ENCODE measurements around the gene ST3GAL5. TPM values are rescaled to one million over a fixed set of nuclear protein-coding genes. Genes with fewer than 3 reads are reported as not detected.

Gene ST3GAL5
- polyA plus RNA-seq, 1 of the 3 experiments (the other 2 are of a cell fraction), result 37.6 TPM

DNA sequence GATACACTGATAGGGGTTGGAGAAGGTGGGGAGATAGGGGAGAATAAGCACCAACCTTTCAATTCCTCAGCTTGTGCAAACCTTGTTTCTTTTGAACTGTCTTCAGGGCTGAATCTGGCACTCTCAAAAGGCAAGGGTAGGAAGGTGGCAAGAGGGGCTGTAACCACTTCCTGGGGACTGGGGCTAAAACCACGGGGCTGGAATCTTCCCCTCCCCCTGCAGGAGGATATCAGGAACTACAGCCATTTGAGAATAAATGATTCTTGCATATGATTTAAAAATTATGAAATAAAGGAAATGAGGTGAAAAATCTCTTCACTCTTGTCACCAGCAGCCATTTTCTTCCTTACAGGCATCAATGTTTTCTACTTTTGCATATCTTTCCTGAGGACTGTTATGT, 84.2 kb downstream of the ST3GAL5 start:
- POLR2A ChIA-PET, result no interaction called here
- no peaks in the 10 kb centered on the region for H3K9me3 ChIP-seq
- H4K20me1 ChIP-seq (ENCODE audit: insufficient read depth), result no peaks in the 10 kb centered on the region
- peak; percentile 54 for TF ChIP-seq RAD21 (IDR thresholded peaks at IDR 0.05; ENCODE audit: low read length)
- TF ChIP-seq YY1 (IDR thresholded peaks at IDR 0.05; ENCODE audit: low read depth), result no peak
- peak; percentile 52 for TF ChIP-seq SMC3 (IDR thresholded peaks at IDR 0.05; ENCODE audit: low read depth, low read length)
- TF ChIP-seq, protein P1, sequence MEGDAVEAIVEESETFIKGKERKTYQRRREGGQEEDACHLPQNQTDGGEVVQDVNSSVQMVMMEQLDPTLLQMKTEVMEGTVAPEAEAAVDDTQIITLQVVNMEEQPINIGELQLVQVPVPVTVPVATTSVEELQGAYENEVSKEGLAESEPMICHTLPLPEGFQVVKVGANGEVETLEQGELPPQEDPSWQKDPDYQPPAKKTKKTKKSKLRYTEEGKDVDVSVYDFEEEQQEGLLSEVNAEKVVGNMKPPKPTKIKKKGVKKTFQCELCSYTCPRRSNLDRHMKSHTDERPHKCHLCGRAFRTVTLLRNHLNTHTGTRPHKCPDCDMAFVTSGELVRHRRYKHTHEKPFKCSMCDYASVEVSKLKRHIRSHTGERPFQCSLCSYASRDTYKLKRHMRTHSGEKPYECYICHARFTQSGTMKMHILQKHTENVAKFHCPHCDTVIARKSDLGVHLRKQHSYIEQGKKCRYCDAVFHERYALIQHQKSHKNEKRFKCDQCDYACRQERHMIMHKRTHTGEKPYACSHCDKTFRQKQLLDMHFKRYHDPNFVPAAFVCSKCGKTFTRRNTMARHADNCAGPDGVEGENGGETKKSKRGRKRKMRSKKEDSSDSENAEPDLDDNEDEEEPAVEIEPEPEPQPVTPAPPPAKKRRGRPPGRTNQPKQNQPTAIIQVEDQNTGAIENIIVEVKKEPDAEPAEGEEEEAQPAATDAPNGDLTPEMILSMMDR (IDR thresholded peaks at IDR 0.05), result peak; percentile 62
- H3K79me2 ChIP-seq (ENCODE audit: insufficient read depth), result no peaks in the 10 kb centered on the region
- peaks cover 2 to 5% of the 10 kb centered on the region in 2 experiments; a peak in 1 of 4 replicates for H3K4me1 ChIP-seq (ENCODE audit: control insufficient read depth in 1 of 2, insufficient read depth in 2 of 2, low read depth in 1 of 2, low read length in 1 of 2)
- no peak overlapping the region for H3K27ac ChIP-seq (ENCODE audit: low read depth in 2 of 2, low read length in 1 of 2)
- no peaks in the 10 kb centered on the region for H3K9me2 ChIP-seq
- no peaks in the 10 kb centered on the region for H3F3A ChIP-seq (replicated peaks; ENCODE audit: insufficient read depth)
- H3K36me3 ChIP-seq (replicated peaks in 1 of 2; ENCODE audit: control insufficient read depth in 1 of 2, insufficient read depth in 2 of 2, low read length in 1 of 2), result no peaks in the 10 kb centered on the region
- H3K27me3 ChIP-seq (ENCODE audit: insufficient read depth), result no peaks in the 10 kb centered on the region
- H3K4me2 ChIP-seq, result no peak overlapping the region
- peak; percentile 70 for DNase-seq
- H3K9ac ChIP-seq, result no peak overlapping the region
- H3K4me3 ChIP-seq (ENCODE audit: low read depth in 2 of 2, low read length in 1 of 2), result no peak overlapping the region
- CTCF ChIA-PET, result interaction anchor here (0.6 to 19.2 kb wide), 9 partner anchors 9 to 101 kb away, joined by 3 to 626 read pairs (median 5); partner anchors contain the start of gene ATOH8
- 0% methylated on average over 1 of the region's 1 CpG for WGBS (ENCODE audit: low lambda C conversion rate)
- no peak overlapping the region for H2AFZ ChIP-seq (ENCODE audit: low read depth)

DNA sequence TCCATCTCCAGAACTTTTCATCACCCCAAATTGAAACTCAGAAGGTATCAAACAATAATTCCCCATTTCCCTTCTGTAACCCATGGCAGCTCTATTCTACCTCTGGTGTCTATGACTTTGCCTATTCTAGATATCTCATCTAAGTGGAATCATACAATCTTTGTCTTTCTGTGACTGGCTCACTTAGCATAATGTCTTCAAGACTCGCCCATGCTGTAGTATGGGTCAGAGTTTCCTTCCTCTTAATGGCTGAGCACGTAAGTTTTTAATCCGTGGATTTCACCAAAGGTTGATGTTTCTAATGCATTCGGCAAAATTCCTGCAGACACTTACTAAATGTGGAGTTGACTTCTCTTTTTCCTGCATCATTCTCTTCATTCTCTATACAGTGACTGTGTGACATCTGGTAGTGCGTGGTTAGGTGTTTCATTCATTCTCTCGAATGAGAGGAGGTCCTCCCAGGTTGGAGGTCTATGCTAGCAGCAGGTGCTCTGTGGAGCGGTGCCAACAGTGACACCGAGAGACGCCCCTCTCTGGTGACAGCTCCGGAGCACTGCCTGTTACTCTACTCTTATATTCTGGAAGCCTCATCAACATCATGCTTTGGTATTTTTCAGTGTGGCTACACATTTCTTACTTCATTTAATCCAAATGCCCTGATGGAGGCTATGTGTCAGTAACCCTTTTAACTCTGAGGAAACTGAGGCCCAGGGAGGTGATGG, 84.9 kb downstream of the ST3GAL5 start:
- no peak overlapping the region for H3K4me2 ChIP-seq
- no peak overlapping the region for H2AFZ ChIP-seq (ENCODE audit: low read depth)
- no peaks in the 10 kb centered on the region for H3K9me3 ChIP-seq
- no peaks in the 10 kb centered on the region for H3K79me2 ChIP-seq (ENCODE audit: insufficient read depth)
- no peak for DNase-seq
- ChIA-PET CTCF (interaction anchor here (0.6 to 19.2 kb wide), 9 partner anchors 10 to 100 kb away, joined by 3 to 626 read pairs (median 5); partner anchors contain the start of gene ATOH8), POLR2A (no interaction called here)
- no peaks in the 10 kb centered on the region for H3K9me2 ChIP-seq
- 88% methylated on average over 10 of the region's 10 CpGs for WGBS (ENCODE audit: low lambda C conversion rate)
- H3K36me3 ChIP-seq (replicated peaks in 1 of 2; ENCODE audit: control insufficient read depth in 1 of 2, insufficient read depth in 2 of 2, low read length in 1 of 2), result no peaks in the 10 kb centered on the region
- no peak overlapping the region for H3K27ac ChIP-seq (ENCODE audit: low read depth in 2 of 2, low read length in 1 of 2)
- H3F3A ChIP-seq (replicated peaks; ENCODE audit: insufficient read depth), result peaks cover 6% of the 10 kb centered on the region
- H4K20me1 ChIP-seq (ENCODE audit: insufficient read depth), result no peaks in the 10 kb centered on the region
- no peak overlapping the region for H3K9ac ChIP-seq
- H3K4me3 ChIP-seq (ENCODE audit: low read depth in 2 of 2, low read length in 1 of 2), result no peak overlapping the region
- TF ChIP-seq RAD21 (IDR thresholded peaks at IDR 0.05; ENCODE audit: low read length) (no peak), GATA2 (CRISPR knock-in tag; IDR thresholded peaks at IDR 0.05) (no peak), EP300 (IDR thresholded peaks at IDR 0.05; ENCODE audit: borderline replicate concordance in 1 of 2, low read depth in 1 of 2, low read length in 1 of 2) (no peak), JUND (IDR thresholded peaks at IDR 0.05) (no peak)
- TF ChIP-seq, protein P2, sequence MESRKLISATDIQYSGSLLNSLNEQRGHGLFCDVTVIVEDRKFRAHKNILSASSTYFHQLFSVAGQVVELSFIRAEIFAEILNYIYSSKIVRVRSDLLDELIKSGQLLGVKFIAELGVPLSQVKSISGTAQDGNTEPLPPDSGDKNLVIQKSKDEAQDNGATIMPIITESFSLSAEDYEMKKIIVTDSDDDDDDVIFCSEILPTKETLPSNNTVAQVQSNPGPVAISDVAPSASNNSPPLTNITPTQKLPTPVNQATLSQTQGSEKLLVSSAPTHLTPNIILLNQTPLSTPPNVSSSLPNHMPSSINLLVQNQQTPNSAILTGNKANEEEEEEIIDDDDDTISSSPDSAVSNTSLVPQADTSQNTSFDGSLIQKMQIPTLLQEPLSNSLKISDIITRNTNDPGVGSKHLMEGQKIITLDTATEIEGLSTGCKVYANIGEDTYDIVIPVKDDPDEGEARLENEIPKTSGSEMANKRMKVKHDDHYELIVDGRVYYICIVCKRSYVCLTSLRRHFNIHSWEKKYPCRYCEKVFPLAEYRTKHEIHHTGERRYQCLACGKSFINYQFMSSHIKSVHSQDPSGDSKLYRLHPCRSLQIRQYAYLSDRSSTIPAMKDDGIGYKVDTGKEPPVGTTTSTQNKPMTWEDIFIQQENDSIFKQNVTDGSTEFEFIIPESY (IDR thresholded peaks at IDR 0.05; ENCODE audit: borderline replicate concordance, low read depth), result no peak
- TF ChIP-seq, protein P1 (IDR thresholded peaks at IDR 0.05), result no peak
- TF ChIP-seq, protein P3, sequence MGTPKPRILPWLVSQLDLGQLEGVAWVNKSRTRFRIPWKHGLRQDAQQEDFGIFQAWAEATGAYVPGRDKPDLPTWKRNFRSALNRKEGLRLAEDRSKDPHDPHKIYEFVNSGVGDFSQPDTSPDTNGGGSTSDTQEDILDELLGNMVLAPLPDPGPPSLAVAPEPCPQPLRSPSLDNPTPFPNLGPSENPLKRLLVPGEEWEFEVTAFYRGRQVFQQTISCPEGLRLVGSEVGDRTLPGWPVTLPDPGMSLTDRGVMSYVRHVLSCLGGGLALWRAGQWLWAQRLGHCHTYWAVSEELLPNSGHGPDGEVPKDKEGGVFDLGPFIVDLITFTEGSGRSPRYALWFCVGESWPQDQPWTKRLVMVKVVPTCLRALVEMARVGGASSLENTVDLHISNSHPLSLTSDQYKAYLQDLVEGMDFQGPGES (IDR thresholded peaks at IDR 0.05; ENCODE audit: low read depth, low read length), result no peak
- TF ChIP-seq, protein P4, sequence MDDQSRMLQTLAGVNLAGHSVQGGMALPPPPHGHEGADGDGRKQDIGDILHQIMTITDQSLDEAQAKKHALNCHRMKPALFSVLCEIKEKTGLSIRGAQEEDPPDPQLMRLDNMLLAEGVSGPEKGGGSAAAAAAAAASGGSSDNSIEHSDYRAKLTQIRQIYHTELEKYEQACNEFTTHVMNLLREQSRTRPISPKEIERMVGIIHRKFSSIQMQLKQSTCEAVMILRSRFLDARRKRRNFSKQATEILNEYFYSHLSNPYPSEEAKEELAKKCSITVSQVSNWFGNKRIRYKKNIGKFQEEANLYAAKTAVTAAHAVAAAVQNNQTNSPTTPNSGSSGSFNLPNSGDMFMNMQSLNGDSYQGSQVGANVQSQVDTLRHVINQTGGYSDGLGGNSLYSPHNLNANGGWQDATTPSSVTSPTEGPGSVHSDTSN (IDR thresholded peaks at IDR 0.05), result no peak
- no peaks in the 10 kb centered on the region for H3K27me3 ChIP-seq (ENCODE audit: insufficient read depth)
- peaks cover 3 to 6% of the 10 kb centered on the region in 2 experiments; a peak in 1 of 4 replicates for H3K4me1 ChIP-seq (ENCODE audit: control insufficient read depth in 1 of 2, insufficient read depth in 2 of 2, low read depth in 1 of 2, low read length in 1 of 2)
